GM18907 (cell line): ENCODE data around the gene IFT74.

Experiments
- ATAC-seq: cut with Tn5 transposase; IDR thresholded peaks from one replicate; pipeline ENCODE4 v1.9.1; 2021; ENCODE audit warnings: mild to moderate bottlenecking, moderate library complexity; ENCODE audit not compliant: unreplicated experiment

The IFT74 gene

GRCh38 chr9:26973989-26974388, 17.8 kb downstream of the IFT74 start:
- ATAC-seq, result no peak

GRCh38 chr9:26974927-26975326, 18.7 kb downstream of the IFT74 start:
- ATAC-seq, result no peak

GRCh38 chr9:26975728-26976707, 19.8 kb downstream of the IFT74 start:
- ATAC-seq, result no peak

GRCh38 chr9:26983340-26983739, 27.1 kb downstream of the IFT74 start:
- peak; percentile 77 for ATAC-seq

GRCh38 chr9:26995810-26996209, 39.6 kb downstream of the IFT74 start:
- no peak for ATAC-seq

- peak; percentile 81 for ATAC-seq
Measured at GRCh38 chr9:27003426-27004077, 47.3 kb downstream of the IFT74 start.

GRCh38 chr9:27005491-27005890, 49.3 kb downstream of the IFT74 start, which contains the start of gene LRRC19:
LRRC19 (minus strand) TSS chr9:27005672; CDS start chr9:26999694, 5,978 bp downstream.
- no peak for ATAC-seq

- no peak for ATAC-seq
Measured at GRCh38 chr9:27019589-27019988, 63.4 kb downstream of the IFT74 start.

- no peak for ATAC-seq
Measured at GRCh38 chr9:27022920-27023319, 66.7 kb downstream of the IFT74 start.

- ATAC-seq, result no peak
Measured at GRCh38 chr9:27029186-27029585, 73.0 kb downstream of the IFT74 start.

GRCh38 chr9:27033815-27034403, 77.7 kb downstream of the IFT74 start:
- ATAC-seq, result peak; percentile 83

- ATAC-seq, result no peak
Measured at GRCh38 chr9:27037499-27037898, 81.3 kb downstream of the IFT74 start.

GRCh38 chr9:27041746-27042145, 85.5 kb downstream of the IFT74 start:
- no peak for ATAC-seq

- ATAC-seq, result no peak
Measured at GRCh38 chr9:27042476-27042875, 86.3 kb downstream of the IFT74 start.

GRCh38 chr9:27043176-27043575, 87.0 kb downstream of the IFT74 start:
- ATAC-seq, result no peak

GRCh38 chr9:27047136-27047535, 90.9 kb downstream of the IFT74 start:
- no peak for ATAC-seq

- no peak for ATAC-seq
Measured at GRCh38 chr9:27053369-27054022, 97.3 kb downstream of the IFT74 start.

- no peak for ATAC-seq
Measured at GRCh38 chr9:27054125-27054524, 97.9 kb downstream of the IFT74 start.

- no peak for ATAC-seq
Measured at GRCh38 chr9:27054841-27055240, 98.6 kb downstream of the IFT74 start.

GRCh38 chr9:27059412-27059811, 103.2 kb downstream of the IFT74 start:
- no peak for ATAC-seq

- no peak for ATAC-seq
Measured at GRCh38 chr9:27059907-27060306, 103.7 kb downstream of the IFT74 start.
